Gastroesophageal sphincter (tissue), 2 donors: ENCODE data around the gene TTN.

ENCODE experiments used
- EP300 ChIP-seq: sonication (generic); formaldehyde crosslinking; IDR thresholded peaks from one replicate; pipeline ENCODE4 v1.6.1; 2017; ENCODE audit warnings: antibody characterized with exemption, mild to moderate bottlenecking
- POLR2A ChIP-seq, 2 donors: fragments of 450-650 bp; IDR thresholded peaks; one replicate each; pipeline ENCODE4 v1.6.1; 2017; ENCODE audit warnings: antibody characterized with exemption in 2 of 2, mild to moderate bottlenecking in 2 of 2, moderate library complexity in 1 of 2
- POLR2AphosphoS5 ChIP-seq: sonication (generic); formaldehyde crosslinking; IDR thresholded peaks from one replicate; pipeline ENCODE4 v1.6.1; 2017; ENCODE audit warnings: antibody characterized with exemption

DNA sequence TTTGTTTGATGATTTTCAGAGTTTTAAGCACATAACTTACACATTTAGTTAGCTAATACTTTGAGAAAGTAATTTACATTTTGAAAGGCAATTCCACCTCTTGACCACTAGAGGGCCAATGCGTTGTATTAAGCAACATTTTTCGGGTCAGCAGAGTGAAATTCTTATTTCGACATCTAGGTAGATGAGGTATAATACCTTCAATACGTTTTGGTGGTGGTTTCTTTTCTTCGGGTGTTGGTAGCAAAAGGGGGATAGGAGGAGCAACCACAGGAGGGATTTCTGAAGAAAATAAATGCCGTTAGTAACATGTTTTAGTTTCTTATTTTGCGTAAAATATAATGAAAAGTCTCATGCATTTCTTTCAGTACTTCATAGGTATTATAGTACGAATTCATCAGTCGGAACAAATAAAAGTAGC is 106.3 kb downstream of the TTN start:
- TF ChIP-seq POLR2AphosphoS5: no peak
- no peak for TF ChIP-seq EP300
- TF ChIP-seq POLR2A (IDR thresholded peaks at IDR 0.05): no peak
